Body of pancreas (tissue), 4 donors: ENCODE measurements around the gene RASA2. TPM values are rescaled to one million over a fixed set of nuclear protein-coding genes. Genes with fewer than 3 reads are reported as not detected.
A peak's percentile ranks its signal among the peaks of the same experiment; 100 is the strongest.

Experiments
- ATAC-seq: fragments of 150-250 bp; one replicate; pipeline ENCODE4 v1.9.1; 2016
- DNase-seq, 4 donors: peaks; one replicate each; pipeline ENCODE4 v3.0.0-alpha.2; 2019
- H3K27ac ChIP-seq, 4 donors: fragments of 200-600 bp; sonication (generic); 1 replicate in 3 of 4; 2 replicates in 1 of 4; pipeline versions ENCODE4 v1.5.1 to v1.6.1; 2016 to 2019; ENCODE audit warnings: mild to moderate bottlenecking in 1 of 4, mixed read lengths in 1 of 4, moderate library complexity in 1 of 4
- H3K27me3 ChIP-seq, 2 donors: fragments of 200-600 bp; sonication (generic); one replicate each; pipeline ENCODE4 v1.6.0; 2016; ENCODE audit warnings: mild to moderate bottlenecking in 1 of 2
- H3K36me3 ChIP-seq, 2 donors: fragments of 200-600 bp; sonication (generic); replicated peaks in 1 of 2; 2 replicates each; pipeline ENCODE4 v1.5.1; 2016; ENCODE audit warnings: low read depth in 2 of 2; ENCODE audit not compliant: insufficient read depth in 1 of 2
- H3K4me1 ChIP-seq: fragments of 200-600 bp; sonication (generic); one replicate; pipeline ENCODE4 v1.6.0; 2016
- H3K4me3 ChIP-seq, 2 donors: fragments of 200-600 bp; sonication (generic); 1 replicate in 1 of 2; 2 replicates in 1 of 2; pipeline ENCODE4 v1.5.1; 2016 to 2019
- H3K9me3 ChIP-seq, 3 donors: fragments of 200-600 bp; sonication (generic); 1 replicate in 2 of 3; 2 replicates in 1 of 3; pipeline ENCODE4 v1.5.1; 2016
- POLR2A ChIP-seq, 3 donors: fragments of 450-650 bp; IDR thresholded peaks; one replicate each; pipeline ENCODE4 v1.6.1; 2016; ENCODE audit warnings: antibody characterized with exemption in 3 of 3, mild to moderate bottlenecking in 2 of 3
- WGBS, 2 donors: methylation state at CpG; one replicate each; pipeline ENCODE4 v1.1.5; 2017; 5-methylcytosine and 5-hydroxymethylcytosine counted together
- intact Hi-C: fragments of 100-400 bp; cut with DNase I; formaldehyde crosslinking; loops from one replicate; pipeline ENCODE4 v1.15.1; 2023
- total RNA-seq, 2 donors: library from RNA; depleted of rRNA; stranded (reverse); fragments of >200 nt; gene quantifications; one replicate each; pipeline ENCODE4 v1.1.0, GENCODE V29; 2016
- TF ChIP-seq, protein P1 (sequence below), 7 experiments: fragments of 450-650 bp in 4 of 7; fragments of 200-600 bp in 3 of 7; sonication (generic) in 3 of 7; IDR thresholded peaks; one replicate each; pipeline ENCODE4 v1.5.1; 2016 to 2019; ENCODE audit warnings: antibody characterized with exemption in 7 of 7

RASA2 gene
- total RNA-seq, 2 donors from 2014 or later = 6.9 to 19.2 TPM

GRCh38 chr3:141661229-141662196 is 174.7 kb downstream of the RASA2 start:
- ATAC-seq (no peak), DNase-seq (no peak)
- TF ChIP-seq, protein P1, sequence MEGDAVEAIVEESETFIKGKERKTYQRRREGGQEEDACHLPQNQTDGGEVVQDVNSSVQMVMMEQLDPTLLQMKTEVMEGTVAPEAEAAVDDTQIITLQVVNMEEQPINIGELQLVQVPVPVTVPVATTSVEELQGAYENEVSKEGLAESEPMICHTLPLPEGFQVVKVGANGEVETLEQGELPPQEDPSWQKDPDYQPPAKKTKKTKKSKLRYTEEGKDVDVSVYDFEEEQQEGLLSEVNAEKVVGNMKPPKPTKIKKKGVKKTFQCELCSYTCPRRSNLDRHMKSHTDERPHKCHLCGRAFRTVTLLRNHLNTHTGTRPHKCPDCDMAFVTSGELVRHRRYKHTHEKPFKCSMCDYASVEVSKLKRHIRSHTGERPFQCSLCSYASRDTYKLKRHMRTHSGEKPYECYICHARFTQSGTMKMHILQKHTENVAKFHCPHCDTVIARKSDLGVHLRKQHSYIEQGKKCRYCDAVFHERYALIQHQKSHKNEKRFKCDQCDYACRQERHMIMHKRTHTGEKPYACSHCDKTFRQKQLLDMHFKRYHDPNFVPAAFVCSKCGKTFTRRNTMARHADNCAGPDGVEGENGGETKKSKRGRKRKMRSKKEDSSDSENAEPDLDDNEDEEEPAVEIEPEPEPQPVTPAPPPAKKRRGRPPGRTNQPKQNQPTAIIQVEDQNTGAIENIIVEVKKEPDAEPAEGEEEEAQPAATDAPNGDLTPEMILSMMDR (IDR thresholded peaks at IDR 0.05) = no peak
- TF ChIP-seq POLR2A (IDR thresholded peaks at IDR 0.05) = no peak
- WGBS, 2 donors = 78 to 81% methylated on average over 10 to 11 of the region's 11 CpGs
- Histone ChIP-seq H3K27ac (no peak overlapping the region), H3K4me3 (no peak overlapping the region), H3K9me3 (no peaks in the 10 kb centered on the region), H3K4me1 (peaks cover 15% of the 10 kb centered on the region), H3K27me3 (no peaks in the 10 kb centered on the region), H3K36me3 (no peaks in the 10 kb centered on the region)
- intact Hi-C loops = no loop called here

DNA sequence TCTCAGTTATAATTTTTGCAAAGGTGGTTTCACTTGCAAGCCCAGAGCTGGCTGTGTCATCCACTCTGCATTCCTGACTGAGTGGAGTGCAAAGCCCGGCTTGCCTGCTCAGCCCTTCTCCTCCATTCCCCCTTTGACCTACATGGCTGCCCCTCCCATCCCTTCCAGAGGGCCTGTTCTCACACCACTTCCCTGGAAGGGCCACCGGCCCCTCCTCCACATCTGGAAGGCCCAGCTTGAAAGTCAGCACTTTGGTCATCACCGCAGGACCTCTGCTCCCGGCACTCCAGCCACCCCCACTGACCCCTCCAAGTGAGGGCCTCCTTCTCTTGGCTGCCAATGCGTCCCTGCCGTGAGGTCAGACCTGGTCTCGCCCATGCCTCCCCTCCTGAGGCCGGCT is 177.2 kb downstream of the RASA2 start:
- DNase-seq = no peak
- Histone ChIP-seq H3K27ac (peak overlapping the region in 1 of 4 donors; percentile 16), H3K27me3 (no peaks in the 10 kb centered on the region), H3K36me3 (no peaks in the 10 kb centered on the region), H3K4me3 (no peak overlapping the region), H3K4me1 (peaks cover 15% of the 10 kb centered on the region), H3K9me3 (peaks cover 0 to 6% (median 0%) of the 10 kb centered on the region in 3 donors)
- TF ChIP-seq POLR2A (IDR thresholded peaks at IDR 0.05) = no peak
- TF ChIP-seq, protein P1 (IDR thresholded peaks at IDR 0.05) = no peak
- WGBS, 2 donors = 55 to 69% methylated on average over 8 of the region's 8 CpGs
- ATAC-seq = no peak
- intact Hi-C loops = no loop called here

Other genes with a start within 250 kb of the RASA2 start
- 10 to 100 TPM; 48.5 to 60.4 TPM for gene ZBTB38, start 118.5 kb upstream of the RASA2 start, total RNA-seq